K562 (cell line): ENCODE measurements around the gene ZNF200. TPM values are rescaled to one million over a fixed set of nuclear protein-coding genes. Genes with fewer than 3 reads are reported as not detected.
"Not testable (repeated sequence)": the region's sequence is repeated elsewhere in the genome, so short reads cannot be mapped to it uniquely, and the experiment has no call there.

Experiments
- ATAC-seq: fragments of 200-7000 bp; cut with Tn5 transposase; 3 replicates; pipeline ENCODE4 v1.9.1; 2020; ENCODE audit warnings: moderate library complexity
- BruUV-seq: library from RNA; stranded (reverse); fragments of 400-500 nt; replicated peaks from 2 replicates; lab custom pipeline; 2021; lab: Mats Ljungman, UMichigan
- CTCF ChIA-PET: fragments of 300-600 bp; formaldehyde crosslinking; extraction: SDS; loops from one replicate; lab custom pipeline; 2021; ENCODE audit warnings: low intra/inter-chr PET ratio; lab: Yijun Ruan, JAX
- POLR2A ChIA-PET: fragments of 300-600, 350-650 bp; sonication (Branson Sonifier 250); formaldehyde crosslinking; extraction: SDS; loops from one replicate; lab custom pipeline; 2021; ENCODE audit warnings: antibody characterized with exemption, inconsistent platforms; lab: Yijun Ruan, JAX
- DNase-seq, 4 experiments: peaks; one replicate each; pipeline versions ENCODE4 v3.0.0 to v3.0.0-alpha.2; 2011 to 2018; ENCODE audit warnings: low spot score in 3 of 4, mixed read lengths in 3 of 4; ENCODE audit errors: extremely low read depth in 1 of 4
- FAIRE-seq: peaks from 2 replicates; lab custom pipeline; 2011; peaks lifted over from hg19 to GRCh38; lab: Jason Lieb, UNC
- H2AFZ ChIP-seq: 2 replicates; pipeline ENCODE4 v1.6.0; 2011; ENCODE audit warnings: low read depth, low read length, control low read depth, inconsistent platforms
- H3K27ac ChIP-seq: fragments of 200-600 bp; 3 replicates; pipeline ENCODE4 v1.8.0; 2011; ENCODE audit warnings: low read depth, mild to moderate bottlenecking, control low read depth, inconsistent platforms, low read length, moderate library complexity, mixed read lengths; ENCODE audit errors: extremely low read depth
- H3K27me3 ChIP-seq, 2 experiments: fragments of 300-600 bp in 1 of 2; 2 replicates in 1 of 2; 3 replicates in 1 of 2; pipeline versions ENCODE4 v1.6.0 to v1.8.0; 2011; ENCODE audit warnings: inconsistent platforms in 2 of 2, low read length in 2 of 2, mild to moderate bottlenecking in 1 of 2, mixed read lengths in 1 of 2, moderate library complexity in 1 of 2; ENCODE audit not compliant: control insufficient read depth in 2 of 2, insufficient read depth in 2 of 2
- H3K36me3 ChIP-seq: fragments of 300-600 bp; 3 replicates; pipeline ENCODE4 v1.8.0; 2011; ENCODE audit warnings: mild to moderate bottlenecking, low read length, inconsistent platforms; ENCODE audit not compliant: control insufficient read depth, insufficient read depth
- H3K4me1 ChIP-seq, 2 experiments: fragments of 200-600 bp in 1 of 2; replicated peaks in 1 of 2; 2 replicates in 1 of 2; 3 replicates in 1 of 2; pipeline versions ENCODE4 v1.5.1 to v1.8.0; 2011; ENCODE audit warnings: inconsistent platforms in 2 of 2, low read length in 2 of 2, mild to moderate bottlenecking in 1 of 2, mixed read lengths in 1 of 2, moderate library complexity in 1 of 2; ENCODE audit not compliant: control insufficient read depth in 2 of 2, insufficient read depth in 2 of 2
- H3K4me2 ChIP-seq: 2 replicates; pipeline ENCODE4 v1.6.1; 2011; ENCODE audit warnings: low read length, control low read depth, inconsistent platforms, mixed read lengths; ENCODE audit not compliant: insufficient read depth
- H3K4me3 ChIP-seq: fragments of 200-600 bp; sonication (generic), shearing (Covaris generic); 2 replicates; pipeline ENCODE4 v1.5.1; 2016; ENCODE audit warnings: control low read depth, inconsistent platforms
- H3K79me2 ChIP-seq: fragments of 200-600 bp; 3 replicates; pipeline ENCODE4 v1.8.0; 2011; ENCODE audit warnings: low read length, inconsistent platforms; ENCODE audit not compliant: control insufficient read depth, insufficient read depth
- H3K9ac ChIP-seq, 2 experiments: 2 replicates each; pipeline versions ENCODE4 v1.6.0 to v1.6.1; 2011; ENCODE audit warnings: low read depth in 2 of 2, low read length in 2 of 2, control low read depth in 1 of 2, inconsistent platforms in 1 of 2, mild to moderate bottlenecking in 1 of 2, mixed read lengths in 1 of 2; ENCODE audit not compliant: insufficient read depth in 1 of 2
- H3K9me1 ChIP-seq: one replicate; pipeline ENCODE4 v1.6.0; 2011; ENCODE audit warnings: inconsistent platforms, mild to moderate bottlenecking, low read length, moderate library complexity; ENCODE audit not compliant: control insufficient read depth, insufficient read depth
- H3K9me3 ChIP-seq: replicated peaks from 2 replicates; pipeline ENCODE4 v1.5.1; 2011; ENCODE audit warnings: low read depth, low read length, inconsistent platforms; ENCODE audit not compliant: control insufficient read depth, insufficient read depth
- H4K20me1 ChIP-seq: replicated peaks from 2 replicates; pipeline ENCODE4 v1.6.1; 2011; ENCODE audit warnings: low read length, inconsistent platforms, mixed read lengths; ENCODE audit not compliant: control insufficient read depth, insufficient read depth
- AFF1 ChIP-seq, 2 experiments: fragments of 450-650 bp; IDR thresholded peaks; 2 replicates each; pipeline ENCODE4 v1.6.1; 2018; ENCODE audit warnings: mild to moderate bottlenecking in 2 of 2, low read depth in 1 of 2; ENCODE audit not compliant: partially characterized antibody in 2 of 2
- ATF7 ChIP-seq: fragments of 450-650 bp; IDR thresholded peaks from 2 replicates; pipeline ENCODE4 v1.7.1; 2014; ENCODE audit warnings: mild to moderate bottlenecking, moderate library complexity
- BHLHE40 ChIP-seq: IDR thresholded peaks from 2 replicates; pipeline ENCODE4 v1.6.1; 2011; ENCODE audit warnings: low read length, improper control_type of control experiment
- BRD9 ChIP-seq: fragments of 450-650 bp; IDR thresholded peaks from 2 replicates; pipeline ENCODE4 v1.6.1; 2018; ENCODE audit warnings: low read depth; ENCODE audit not compliant: partially characterized antibody
- CREM ChIP-seq: IDR thresholded peaks from 2 replicates; pipeline ENCODE4 v1.6.1; 2014; ENCODE audit warnings: antibody characterized with exemption, low read depth
- ETV1 ChIP-seq: fragments of 450-650 bp; conservative IDR thresholded peaks from 2 replicates; pipeline ENCODE4 v1.6.1; 2016; ENCODE audit warnings: missing genetic modification characterization, control low read depth, low read depth, missing compliant biosample characterization
- MEIS2 ChIP-seq: fragments of 450-650 bp; IDR thresholded peaks from 2 replicates; pipeline ENCODE4 v1.6.1; 2014; ENCODE audit warnings: mild to moderate bottlenecking; ENCODE audit not compliant: partially characterized antibody
- MNT ChIP-seq, 2 experiments: fragments of 450-650 bp; conservative IDR thresholded peaks; 2 replicates each; pipeline ENCODE4 v1.6.1; 2017; ENCODE audit warnings: mild to moderate bottlenecking in 2 of 2, moderate library complexity in 2 of 2
- NR3C1 ChIP-seq: sonication (generic); formaldehyde crosslinking; IDR thresholded peaks from 2 replicates; pipeline ENCODE4 v1.8.1; 2022; ENCODE audit warnings: missing genetic modification reagents
- PHB2 ChIP-seq: fragments of 450-650 bp; IDR thresholded peaks from 2 replicates; pipeline ENCODE4 v1.6.1; 2017; ENCODE audit warnings: low read depth
- RCOR1 ChIP-seq, 2 experiments: IDR thresholded peaks; 2 replicates each; pipeline ENCODE4 v1.6.1; 2012; ENCODE audit warnings: low read depth in 2 of 2, low read length in 2 of 2, borderline replicate concordance in 1 of 2, improper control_type of control experiment in 1 of 2
- SMARCA5 ChIP-seq: fragments of 450-650 bp; IDR thresholded peaks from 2 replicates; pipeline ENCODE4 v1.6.1; 2016
- TRIM24 ChIP-seq, 2 experiments: fragments of 450-650 bp; IDR thresholded peaks; 2 replicates each; pipeline ENCODE4 v1.6.1; 2016
- WGBS: fragments of 100-300 bp; shearing (Covaris generic); methylation state at CpG from one replicate; pipeline ENCODE4 v1.1.6; 2016; ENCODE audit warnings: low coverage, mixed read lengths; ENCODE audit not compliant: insufficient coverage; ENCODE audit errors: missing lambda C conversion rate; 5-methylcytosine and 5-hydroxymethylcytosine counted together
- in situ Hi-C: fragments of 300-500 bp; cut with MboI; formaldehyde crosslinking; loops from 4 replicates; pipeline ENCODE4 v1.15.0; 2018; ENCODE audit warnings: inconsistent platforms, mixed read lengths
- intact Hi-C: fragments of 100-400 bp; cut with micrococcal nuclease; formaldehyde crosslinking; loops from 2 replicates; pipeline ENCODE4 v1.14.2; 2022
- polyA plus RNA-seq, 8 experiments: library from polyadenylated mRNA; depleted of rRNA in 4 of 8; stranded (reverse) in 5 of 8; unstranded in 3 of 8; fragments of >200 nt; fragmentation: Nextera tagmentation in 2 of 8; fragmentation: Illumina TruSeq in 1 of 8; extraction: Ambion mirVana in 2 of 8; extraction: Trizol in 1 of 8; gene quantifications; 2 replicates each; pipeline versions ENCODE4 v1.2.1 to v1.2.3, GENCODE V29; 2011 to 2014; ENCODE audit warnings: inconsistent platforms in 1 of 8, missing spikeins in 1 of 8
- total RNA-seq, 7 experiments: library from RNA; depleted of rRNA in 6 of 7; stranded (reverse); fragments of >200 nt in 6 of 7; fragmentation: Illumina TruSeq in 2 of 7; extraction: Trizol in 2 of 7; gene quantifications; 2 replicates each; pipeline versions ENCODE4 v1.2.1 to v1.2.3, GENCODE V29; 2011 to 2021; ENCODE audit warnings: low replicate concordance in 1 of 7

ZNF200 gene
- total and polyA plus RNA-seq, 9 of the 15 experiments (the other 6 are each of a cell fraction or from before 2014, with no cell fraction given), result 4.8 to 14.5 (median 9.2) TPM

GRCh38 chr16:3182608-3183444, 52.1 kb downstream of the ZNF200 start (continued):
- TF ChIP-seq MNT (conservative IDR thresholded peaks at IDR 0.05) (peak in 1 of 2 experiments; percentile 32; a peak in 2 of 4 replicates), NR3C1 (CRISPR knock-in tag) (peak; percentile 46; the same call in 1 of the 2 replicates), BRD9 (no peak), PHB2 (no peak), RCOR1 (IDR thresholded peaks at IDR 0.05; ENCODE audit: borderline replicate concordance in 1 of 2, low read depth in 2 of 2, low read length in 2 of 2) (peak in 1 of 2 experiments; percentile 54; a peak in 1 of 4 replicates), CREM (peak; percentile 38)

GRCh38 chr16:3182293-3182607, 52.7 kb downstream of the ZNF200 start:
- FAIRE-seq, ATAC-seq, H3K9me3 ChIP-seq, H3K27ac ChIP-seq, H3K79me2 ChIP-seq, DNase-seq, CTCF ChIA-PET, H3K9me1 ChIP-seq, in situ Hi-C loops, H3K27me3 ChIP-seq, H3K36me3 ChIP-seq, H2AFZ ChIP-seq, H4K20me1 ChIP-seq: not testable (repeated sequence)
- intact Hi-C loops, result loop anchor here (10.0 kb wide), 1 partner anchor 323 kb away; the partner anchor contains the start of gene CLUAP1
- POLR2A ChIA-PET, result interaction anchor here (0.7 to 1.6 kb wide), 4 partner anchors 9 to 129 kb away, joined by 3 to 4 read pairs (median 4); no protein-coding TSS in a partner anchor
- H3K4me1 ChIP-seq, result peaks cover 13 to 29% of the 10 kb centered on the region in 2 experiments; a peak in 4 of 5 replicates
- H3K9ac ChIP-seq, result peak overlapping the region in 1 of 2 experiments; percentile 93; a peak in 1 of 4 replicates
- 10% methylated on average over 8 of the region's 8 CpGs for WGBS
- BruUV-seq, result TSS peak; percentile 80
- peak overlapping the region; percentile 62 for H3K4me3 ChIP-seq
- peak overlapping the region; percentile 91; the same call in 1 of the 2 replicates for H3K4me2 ChIP-seq
- TF ChIP-seq ATF7, result 0 out of 2 replicates have a peak, but pooled peaks have one; percentile 21
- peak; percentile 32 to 53 for TF ChIP-seq AFF1 (IDR thresholded peaks at IDR 0.05; ENCODE audit: low read depth in 1 of 2, partially characterized antibody in 2 of 2)
- 0 out of 2 replicates have a peak, but pooled peaks have one; percentile 12 for TF ChIP-seq BHLHE40
- 0 out of 4 replicates have a peak, but pooled peaks of 1 of the 2 experiments have one; percentile 4 for TF ChIP-seq TRIM24 (IDR thresholded peaks at IDR 0.05)
- TF ChIP-seq ETV1 (tag), result 0 out of 2 replicates have a peak, but pooled peaks have one; percentile 11
- TF ChIP-seq SMARCA5, result 0 out of 2 replicates have a peak, but pooled peaks have one; percentile 24
- TF ChIP-seq MEIS2, result peak; percentile 24
